GM21528 (cell line): ENCODE results near the gene HAUS7.

Source experiments
- ATAC-seq: cut with Tn5 transposase; IDR thresholded peaks from one replicate; pipeline ENCODE4 v1.9.1; 2021; ENCODE audit warnings: mild to moderate bottlenecking, moderate library complexity; ENCODE audit not compliant: unreplicated experiment, low FRiP score

The HAUS7 gene

GRCh38 chrX:153457827-153458466 lies 12.4 kb downstream of the HAUS7 start:
- ATAC-seq = no peak

- no peak for ATAC-seq
These were observed 13.1 kb downstream of the HAUS7 start for GRCh38 chrX:153457136-153457825.

- no peak for ATAC-seq
These were observed 13.7 kb downstream of the HAUS7 start for GRCh38 chrX:153456704-153457103.

- no peak for ATAC-seq
These were observed 14.2 kb downstream of the HAUS7 start for GRCh38 chrX:153456161-153456560.

GRCh38 chrX:153455571-153455970 lies 14.8 kb downstream of the HAUS7 start:
- no peak for ATAC-seq

- ATAC-seq = no peak
These were observed 15.3 kb downstream of the HAUS7 start for GRCh38 chrX:153454901-153455550.

- no peak for ATAC-seq
These were observed 19.5 kb downstream of the HAUS7 start for GRCh38 chrX:153450949-153451277.

- no peak for ATAC-seq
These were observed 20.0 kb downstream of the HAUS7 start for GRCh38 chrX:153450114-153450948.

- ATAC-seq = no peak
These were observed 20.8 kb downstream of the HAUS7 start for GRCh38 chrX:153449368-153450113.

GRCh38 chrX:153448556-153449367 lies 21.6 kb downstream of the HAUS7 start:
- ATAC-seq = no peak

- no peak for ATAC-seq
These were observed 22.8 kb downstream of the HAUS7 start for GRCh38 chrX:153447581-153447960.

- ATAC-seq = no peak
These were observed 23.3 kb downstream of the HAUS7 start for GRCh38 chrX:153446950-153447580.

GRCh38 chrX:153446636-153446936 lies 23.8 kb downstream of the HAUS7 start:
- ATAC-seq = no peak

GRCh38 chrX:153445856-153446635 lies 24.3 kb downstream of the HAUS7 start, which contains the start of gene TREX2:
TREX2 (minus strand) TSS chrX:153446056; CDS start chrX:153445430, 626 bp downstream.
- no peak for ATAC-seq

GRCh38 chrX:153445106-153445855 lies 25.1 kb downstream of the HAUS7 start:
- no peak for ATAC-seq

GRCh38 chrX:153444333-153445011 lies 25.9 kb downstream of the HAUS7 start:
- ATAC-seq = no peak
